Activated CD4-positive, alpha-beta T cell treated with anti-CD3 and anti-CD28 coated beads, Interleukin-2, amount 50 U/mL, for 4 hours (primary cell): ENCODE results near the gene APBA1.
"Not testable (repeated sequence)": the region's sequence is repeated elsewhere in the genome, so short reads cannot be mapped to it uniquely, and the experiment has no call there.

ENCODE experiments used
- DNase-seq, 2 experiments: peaks; one replicate each; pipeline ENCODE4 v3.0.0-alpha.2; 2020

Gene APBA1

DNA sequence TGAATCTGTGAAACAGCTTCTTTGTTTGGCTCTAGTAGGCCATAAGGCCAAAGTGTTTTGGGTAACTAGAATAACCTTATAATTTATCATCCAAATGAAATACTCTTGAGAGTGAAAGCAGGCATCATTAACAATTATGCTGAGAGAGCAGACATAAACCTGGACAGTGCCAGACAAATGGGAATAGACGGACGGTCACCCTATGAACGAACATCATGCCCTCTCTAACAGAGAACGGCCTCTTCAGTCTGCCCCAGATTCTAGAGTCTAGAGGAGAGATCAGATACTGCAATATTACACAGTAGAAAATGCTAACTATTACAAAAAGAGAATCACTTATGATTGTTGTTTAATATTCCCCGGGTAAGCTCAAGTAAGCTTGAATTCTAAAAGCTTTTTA, 68.5 kb downstream of the APBA1 start:
- no peak for DNase-seq

DNA sequence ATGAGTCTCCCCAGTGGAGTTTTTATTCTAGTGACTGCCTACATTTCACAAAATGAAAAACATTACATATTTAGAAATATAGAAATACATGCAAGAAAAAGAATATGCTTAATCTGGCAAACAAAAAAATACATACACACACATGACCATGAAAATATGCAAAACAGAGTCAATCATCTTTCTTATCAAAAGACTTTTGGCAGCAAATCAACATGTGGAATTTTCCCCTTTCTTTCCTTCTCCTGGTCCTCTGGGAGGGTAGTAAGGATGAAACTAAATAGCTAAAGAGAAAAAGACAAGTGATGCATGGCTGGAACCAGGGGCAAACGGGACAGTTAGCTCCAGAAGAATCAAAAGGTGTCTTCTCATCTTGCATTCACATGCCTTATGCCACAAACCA, 69.4 kb downstream of the APBA1 start:
- DNase-seq, result no peak

DNA sequence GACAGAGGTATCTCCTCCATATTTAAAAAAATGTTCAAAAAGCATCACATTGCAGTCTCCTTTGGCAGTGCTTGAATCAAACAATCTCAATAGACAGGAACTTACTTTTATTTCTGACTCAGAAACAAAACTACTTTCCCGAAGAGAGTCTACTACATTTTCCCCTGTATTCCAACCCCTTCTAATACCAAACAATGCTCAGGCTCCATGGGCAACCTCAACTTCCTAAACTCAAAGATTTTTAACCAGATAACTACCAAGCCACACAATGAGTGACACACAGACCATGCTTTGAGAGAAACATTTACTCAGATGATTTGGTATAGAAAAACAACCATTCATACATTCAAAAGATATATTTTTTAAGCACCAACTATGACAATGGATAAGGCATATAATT, 70.5 kb downstream of the APBA1 start:
- no peak for DNase-seq

DNA sequence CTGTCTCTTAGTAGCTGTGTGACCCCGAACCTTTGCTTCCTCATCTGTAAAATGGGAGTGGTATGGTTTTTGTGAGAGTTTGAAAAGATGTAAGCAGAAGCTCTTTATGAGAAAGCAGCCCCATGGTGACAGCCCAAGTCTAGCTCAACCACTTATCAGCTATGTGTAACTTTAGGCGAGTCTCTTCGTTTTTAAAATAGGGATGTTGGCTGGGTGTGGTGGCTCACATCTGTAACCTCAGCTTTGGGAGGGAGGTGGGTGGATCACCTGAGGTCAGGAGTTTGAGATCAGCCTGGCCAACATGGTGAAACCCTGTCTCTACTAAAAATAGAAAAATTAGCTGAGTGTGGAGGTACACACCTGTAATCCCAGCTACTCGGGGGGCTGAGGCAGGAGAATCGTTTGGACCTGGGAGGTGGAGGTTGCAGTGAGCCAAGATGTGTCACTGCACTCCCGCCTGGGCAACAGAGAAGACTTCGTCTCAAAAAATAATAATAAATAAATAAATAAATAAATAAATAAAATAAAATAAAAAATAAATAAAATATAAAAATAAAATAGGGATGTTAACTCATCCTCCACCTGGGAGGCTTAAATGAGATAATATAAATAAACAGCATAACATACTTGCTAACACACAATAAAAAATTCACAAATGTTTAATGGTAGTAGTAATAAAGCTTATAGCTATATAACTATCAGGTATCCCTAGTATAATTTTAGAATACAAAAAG, 71.7 kb downstream of the APBA1 start:
- DNase-seq, result no peak

DNA sequence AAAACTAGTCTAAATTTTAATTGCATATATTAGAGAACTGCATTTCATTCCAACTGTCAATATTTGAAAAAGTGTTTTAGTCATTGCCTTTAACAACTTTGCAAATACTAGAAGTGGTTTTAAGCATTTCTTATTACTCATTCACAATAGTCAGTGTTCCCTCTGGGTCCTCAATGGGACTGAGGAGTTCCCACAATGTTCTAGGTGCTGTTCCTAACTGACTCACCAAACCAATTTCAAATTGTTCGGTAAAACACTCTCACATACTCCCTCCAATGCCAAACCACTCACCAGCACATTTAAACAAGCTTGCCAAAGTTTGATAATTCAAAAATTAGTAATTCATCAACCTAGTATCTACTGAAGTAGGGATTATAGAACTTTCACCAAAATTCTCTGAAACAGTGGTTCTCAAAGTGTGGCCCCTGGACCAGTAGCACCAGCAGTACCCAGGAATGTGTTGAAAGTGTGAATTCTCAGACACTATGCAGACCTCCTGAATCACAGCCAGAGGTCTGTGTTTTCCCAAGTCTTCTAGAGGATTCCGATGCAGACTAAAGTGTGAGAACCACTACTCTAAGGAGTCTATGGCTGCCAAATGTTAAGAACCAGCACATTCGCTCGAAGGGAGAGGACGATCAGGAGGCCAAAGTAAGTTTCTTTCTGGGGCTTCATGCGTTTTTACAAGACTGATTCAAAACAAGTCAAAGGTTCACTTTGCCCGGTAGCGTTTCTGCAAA, 72.8 kb downstream of the APBA1 start:
- DNase-seq, result no peak

DNA sequence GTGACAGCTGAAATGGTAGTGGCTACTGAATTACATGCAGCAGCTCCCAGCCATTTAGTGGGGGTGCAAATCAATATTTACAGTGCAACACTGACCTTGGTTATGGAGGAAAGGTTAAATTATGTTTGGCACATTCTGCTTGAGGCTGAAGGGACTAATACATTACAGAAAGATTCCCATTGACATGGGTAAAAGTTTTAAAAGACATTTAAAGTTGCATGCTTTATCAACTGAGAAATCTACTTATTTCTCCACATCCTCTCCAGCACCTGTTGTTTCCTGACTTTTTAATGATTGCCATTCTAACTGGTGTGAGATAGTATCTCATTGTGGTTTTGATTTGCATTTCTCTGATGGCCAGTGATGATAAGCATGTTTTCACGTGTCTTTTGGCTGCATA, 75.3 kb downstream of the APBA1 start:
- not testable (repeated sequence) for DNase-seq

DNA sequence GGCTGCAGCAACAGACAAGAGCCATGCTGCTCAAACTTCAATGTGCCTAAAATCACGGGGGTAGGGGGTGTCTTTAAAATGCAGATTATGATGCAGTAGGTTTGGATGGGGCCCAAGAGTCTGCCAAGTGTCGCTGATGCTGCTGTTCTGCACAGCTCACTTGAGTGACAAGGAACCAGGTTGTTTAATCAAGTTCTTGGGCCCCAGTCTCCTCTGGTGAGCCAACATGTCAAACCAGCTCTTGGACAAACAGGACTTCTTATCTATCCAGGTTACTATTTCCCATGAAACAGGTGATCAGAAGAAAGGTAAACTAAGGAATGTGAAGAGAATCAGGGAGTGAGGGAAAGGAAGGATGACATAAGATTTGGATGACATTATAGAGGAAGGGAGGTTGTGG, 78.0 kb downstream of the APBA1 start:
- no peak for DNase-seq

DNA sequence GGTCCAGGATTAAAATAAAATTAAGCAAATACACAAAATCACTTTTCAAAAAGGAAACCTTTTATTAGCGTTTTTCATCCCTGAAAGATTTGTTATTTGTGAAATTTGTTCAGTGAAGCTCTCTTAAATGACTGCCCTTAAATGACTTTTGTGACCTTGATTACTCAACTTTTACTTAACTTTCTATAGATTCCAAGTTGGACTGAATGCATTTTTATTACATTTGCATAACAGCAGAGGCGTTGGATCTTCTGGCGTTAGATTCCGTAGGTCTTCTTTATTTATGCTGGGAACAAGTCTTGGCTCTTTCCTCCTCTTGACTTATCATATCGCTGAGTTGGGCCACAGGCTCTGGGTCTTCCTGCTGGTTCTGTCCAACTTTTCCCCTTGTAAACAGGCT, 78.4 kb downstream of the APBA1 start:
- DNase-seq, result no peak

DNA sequence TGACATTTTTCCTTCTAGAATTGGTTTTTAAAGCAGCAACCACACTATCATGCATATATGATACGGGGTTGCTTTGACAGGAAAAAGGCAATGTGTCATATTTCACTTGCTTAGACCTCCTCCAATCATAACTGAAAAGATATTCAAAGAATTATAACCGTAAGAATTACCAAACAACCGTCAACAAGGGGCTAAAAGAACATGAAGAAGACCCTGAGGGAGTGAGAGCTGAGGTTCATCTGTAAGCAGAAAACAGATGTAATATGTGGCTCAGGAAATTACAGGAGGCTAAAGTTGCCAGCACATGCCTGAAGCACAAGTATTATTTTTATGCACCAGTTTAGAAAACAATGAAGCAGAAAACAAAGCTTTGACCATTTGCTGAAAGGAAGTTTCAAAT, 78.9 kb downstream of the APBA1 start:
- DNase-seq, result no peak

DNA sequence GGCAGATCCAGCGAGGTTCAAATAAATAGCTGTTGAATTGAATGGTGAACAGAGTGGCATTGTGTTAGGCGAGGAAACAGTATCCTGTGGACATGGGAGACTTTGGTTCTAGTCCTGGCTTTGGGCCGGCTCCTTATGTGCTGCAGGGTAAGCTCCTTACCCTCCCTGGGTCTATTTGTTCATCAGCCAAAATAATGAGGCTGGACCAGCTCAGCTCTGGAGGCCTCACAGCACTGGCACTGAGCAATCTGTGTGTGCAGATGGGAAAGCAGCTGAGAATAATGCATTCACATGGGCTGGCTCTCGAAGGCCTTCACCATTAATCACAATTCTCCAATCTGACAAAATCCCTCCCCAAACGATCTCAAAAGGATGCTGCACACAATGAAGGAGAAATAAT, 81.9 kb downstream of the APBA1 start:
- no peak for DNase-seq

DNA sequence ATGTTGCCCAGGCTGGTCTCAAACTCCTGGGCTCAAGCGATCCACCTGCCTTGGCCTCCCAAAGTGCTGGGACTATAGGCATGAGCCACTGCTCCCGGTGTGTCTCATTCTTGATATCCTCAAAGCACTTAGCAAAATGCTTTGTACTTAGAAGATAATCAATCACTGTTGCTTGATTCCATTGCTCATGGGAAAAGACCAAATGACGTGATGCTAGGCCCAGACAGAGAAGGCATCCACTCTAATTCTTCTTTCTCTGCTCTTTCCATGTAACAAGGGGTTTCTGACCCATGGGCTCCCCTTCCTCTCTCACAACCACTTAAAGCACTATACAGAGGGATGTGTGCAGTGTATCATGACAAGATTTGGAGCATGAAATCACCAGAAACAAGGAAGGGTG, 83.0 kb downstream of the APBA1 start:
- DNase-seq, result no peak

DNA sequence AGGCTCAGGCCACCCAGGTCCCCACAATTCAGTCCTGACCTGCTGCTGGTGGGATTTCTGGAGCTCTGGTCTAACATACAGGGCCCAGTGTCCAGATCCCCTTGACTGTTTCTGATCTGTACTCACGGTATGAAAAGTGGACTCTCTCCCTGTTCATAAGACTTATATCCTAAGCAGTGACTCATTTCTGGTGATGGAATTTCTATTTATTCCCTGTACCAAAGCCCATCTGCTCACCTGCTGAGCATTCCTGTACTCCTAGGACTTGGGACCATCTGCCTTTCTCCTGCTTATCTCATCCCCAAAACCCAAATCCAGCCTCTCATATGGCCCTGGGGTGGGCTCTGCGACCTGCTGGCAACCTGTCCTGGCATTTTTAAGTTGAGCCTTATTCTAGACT, 86.6 kb downstream of the APBA1 start:
- DNase-seq, result no peak

DNA sequence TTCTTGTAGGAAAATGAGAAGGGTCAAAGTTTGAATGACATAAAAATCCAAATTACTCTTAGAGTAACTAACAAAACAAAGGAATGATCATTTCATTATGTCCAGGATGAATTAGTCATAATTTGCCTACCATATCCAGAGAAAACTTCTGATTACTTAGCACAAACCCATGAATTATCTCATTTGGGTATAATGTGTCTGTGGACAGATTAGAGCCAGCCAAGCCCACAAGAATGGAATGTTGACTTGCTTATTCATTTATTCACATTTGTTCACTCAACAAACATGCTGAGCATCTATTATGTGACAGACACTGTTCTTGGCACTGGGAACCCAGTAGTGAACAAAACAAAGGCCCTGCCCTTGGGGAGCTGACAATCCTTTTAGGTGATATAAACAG, 87.4 kb downstream of the APBA1 start:
- no peak for DNase-seq

DNA sequence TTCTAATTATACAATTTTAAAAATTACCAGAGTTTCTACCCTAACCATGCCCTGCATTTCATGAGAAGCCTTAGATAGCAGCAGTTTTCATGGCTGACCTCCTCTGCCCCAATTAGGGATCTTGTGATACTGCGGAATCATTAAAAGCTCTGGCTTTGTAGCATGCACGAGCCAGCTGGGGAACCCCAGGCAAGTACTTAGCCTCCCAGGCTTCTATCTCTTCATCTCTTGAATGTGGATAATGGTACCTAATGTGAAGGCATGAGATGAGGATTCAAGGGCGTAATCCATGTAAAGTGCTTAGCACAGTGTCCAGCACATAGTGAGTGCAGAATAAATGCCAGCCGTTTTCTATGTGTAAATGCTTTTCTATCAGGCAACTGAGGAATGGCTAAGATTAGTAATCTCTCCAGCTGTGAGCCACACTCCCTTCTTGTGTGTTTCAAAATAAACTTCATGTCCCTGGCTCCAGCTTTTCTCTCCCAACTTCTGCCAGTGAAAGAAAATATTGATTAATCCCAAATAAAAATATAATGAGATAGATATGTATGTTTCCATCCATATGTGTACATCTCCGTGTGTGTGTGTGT, 88.4 kb downstream of the APBA1 start:
- no peak for DNase-seq

DNA sequence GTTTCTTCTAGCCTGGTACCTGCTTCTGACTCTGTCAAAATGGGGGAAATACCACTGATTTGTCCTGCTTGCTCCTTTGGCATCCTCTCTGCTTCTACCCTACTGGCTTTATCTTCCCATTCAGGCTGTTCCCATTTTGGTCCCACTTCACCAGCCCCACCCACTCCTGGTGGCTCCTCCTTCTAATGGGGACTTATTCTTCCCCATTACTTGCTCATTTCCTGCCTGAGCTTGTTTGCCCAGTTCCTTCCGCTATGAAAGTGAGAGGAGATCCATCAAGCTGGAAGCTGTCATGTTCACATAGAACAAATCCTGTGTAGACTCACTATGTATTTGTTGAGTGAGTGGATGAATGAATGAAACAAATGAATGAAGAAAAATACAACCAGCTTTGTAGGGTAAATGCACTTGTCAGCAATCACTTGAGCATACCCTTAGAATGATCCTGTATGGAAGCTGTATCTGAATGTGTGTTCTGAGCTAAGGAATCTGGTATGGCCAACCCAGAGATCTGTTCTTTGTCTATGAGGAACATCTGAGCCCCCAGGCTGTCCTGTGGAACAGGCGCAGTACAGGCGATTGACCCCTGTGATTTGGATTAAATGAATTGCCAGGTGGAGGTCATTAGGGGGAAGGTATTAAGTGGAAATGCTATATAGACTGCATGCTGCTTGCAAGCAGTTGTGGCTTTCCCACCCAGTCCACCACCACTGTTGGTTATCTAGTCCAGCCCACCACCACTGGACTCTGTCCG, 89.5 kb downstream of the APBA1 start:
- DNase-seq, result no peak

DNA sequence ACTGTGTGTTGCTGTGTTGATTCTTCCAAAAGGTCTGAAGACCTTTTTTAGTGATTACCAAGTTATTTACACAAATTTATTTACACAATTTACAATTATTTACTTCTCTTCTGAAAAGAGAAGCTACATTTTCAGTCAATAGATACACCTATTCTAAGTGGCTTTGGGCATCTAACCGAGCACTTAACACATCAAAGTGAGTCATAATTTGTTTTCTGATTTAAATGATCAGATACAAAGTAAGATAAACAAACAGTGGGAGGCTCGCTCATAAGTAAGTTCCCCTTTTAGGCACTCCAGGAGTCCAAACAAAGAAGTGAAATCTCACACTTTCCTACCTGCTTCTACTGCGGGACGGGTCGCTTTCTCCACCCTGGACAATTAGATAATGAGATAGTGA, 90.2 kb downstream of the APBA1 start:
- no peak for DNase-seq

DNA sequence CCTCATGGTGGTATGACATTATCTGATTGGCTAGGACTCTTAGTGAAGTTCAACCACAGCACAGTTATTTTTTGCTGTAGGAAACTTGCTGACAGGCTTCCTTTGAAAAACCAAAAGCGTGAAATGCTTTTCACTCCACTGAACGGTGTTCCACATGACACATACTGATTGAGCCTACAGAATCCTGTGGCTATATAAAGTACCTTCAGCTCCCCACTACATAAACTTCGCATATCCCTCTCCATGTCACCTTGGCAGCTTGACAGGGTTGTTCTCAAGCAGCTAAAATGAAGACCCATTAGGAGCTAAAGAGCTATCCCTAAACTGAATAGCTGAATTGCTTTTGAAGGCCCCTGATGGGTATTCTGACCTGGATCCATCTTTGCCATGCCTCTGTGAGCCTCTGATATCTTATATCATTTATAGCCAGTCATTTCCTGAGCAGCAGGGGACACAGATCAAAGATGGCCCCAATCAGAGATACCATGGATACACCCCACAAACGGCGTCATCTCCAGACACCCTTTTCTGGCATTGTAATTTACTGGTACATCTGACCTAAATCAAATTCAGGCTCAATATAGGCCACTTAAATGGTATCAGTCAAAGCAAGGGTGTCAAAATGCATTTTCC, 91.5 kb downstream of the APBA1 start:
- no peak for DNase-seq

DNA sequence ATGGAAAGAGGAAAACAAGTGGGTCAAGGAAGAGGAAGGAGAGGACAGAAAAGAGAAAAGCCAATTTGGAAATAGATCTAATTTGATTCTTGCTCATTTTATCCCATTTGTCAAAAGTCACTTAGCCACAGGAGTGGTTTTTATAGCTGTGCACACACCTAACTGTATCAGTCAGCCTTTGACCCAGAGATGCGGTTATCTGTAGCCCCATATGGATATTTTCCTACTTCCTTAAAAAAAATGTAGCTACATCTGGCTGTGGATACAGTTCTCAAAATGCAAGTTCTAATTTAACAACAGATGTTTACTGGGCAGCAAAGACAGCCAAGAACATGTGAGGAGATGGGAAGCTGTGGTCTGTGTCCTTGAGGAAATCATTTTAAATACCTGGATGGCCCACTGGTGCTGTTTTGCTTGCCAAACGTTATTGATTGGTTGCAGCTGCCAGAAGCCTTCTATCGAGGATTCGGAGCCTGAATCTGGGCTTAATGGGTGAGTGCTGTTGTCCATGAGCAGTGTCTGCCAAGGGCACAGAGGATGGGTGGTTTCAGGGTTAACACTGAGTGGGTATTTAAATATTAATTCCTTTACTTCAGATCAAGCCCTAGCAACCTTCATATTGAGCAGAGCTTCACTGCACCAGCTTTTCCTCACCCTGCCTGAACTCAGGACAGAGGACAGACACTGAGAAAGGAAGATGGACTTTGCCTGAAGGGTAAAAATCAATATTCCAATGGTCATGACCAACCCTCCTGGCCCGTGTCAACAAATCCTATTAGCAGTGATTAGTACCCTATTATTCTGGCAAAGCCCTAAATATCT, 92.2 kb downstream of the APBA1 start:
- no peak for DNase-seq

DNA sequence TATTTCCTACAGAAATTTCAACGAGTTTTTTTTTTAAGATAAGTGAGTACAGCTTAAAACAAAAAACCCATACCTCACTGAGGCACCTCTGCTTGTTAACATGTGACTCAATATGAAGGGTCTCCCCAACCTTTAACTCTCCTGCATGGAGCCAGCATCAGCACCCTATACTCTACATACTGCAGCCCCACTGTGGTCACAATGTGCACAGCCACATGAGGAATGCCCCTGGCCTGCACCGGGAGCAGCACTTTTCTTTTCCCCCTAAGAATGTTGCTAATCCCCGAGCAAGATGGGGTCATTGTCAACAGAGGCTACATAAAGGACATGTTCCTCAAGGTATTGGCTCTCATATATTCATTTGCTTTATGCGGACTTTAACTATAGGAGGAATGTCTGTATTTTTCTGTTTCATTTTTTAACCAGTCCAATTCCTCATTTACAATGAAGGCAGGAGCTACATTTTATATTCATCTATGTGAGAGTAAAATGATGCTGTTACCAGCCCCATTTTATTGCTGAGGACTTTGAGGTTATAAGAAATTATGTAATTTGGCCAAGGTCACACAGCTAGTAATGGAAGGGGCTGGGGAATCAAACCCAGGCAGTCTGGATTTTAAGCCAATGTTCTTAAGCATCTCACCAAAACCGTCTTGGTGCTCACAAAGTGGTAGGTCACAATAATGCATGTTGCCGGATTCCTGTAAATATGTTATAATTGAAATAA, 93.0 kb downstream of the APBA1 start:
- no peak for DNase-seq

DNA sequence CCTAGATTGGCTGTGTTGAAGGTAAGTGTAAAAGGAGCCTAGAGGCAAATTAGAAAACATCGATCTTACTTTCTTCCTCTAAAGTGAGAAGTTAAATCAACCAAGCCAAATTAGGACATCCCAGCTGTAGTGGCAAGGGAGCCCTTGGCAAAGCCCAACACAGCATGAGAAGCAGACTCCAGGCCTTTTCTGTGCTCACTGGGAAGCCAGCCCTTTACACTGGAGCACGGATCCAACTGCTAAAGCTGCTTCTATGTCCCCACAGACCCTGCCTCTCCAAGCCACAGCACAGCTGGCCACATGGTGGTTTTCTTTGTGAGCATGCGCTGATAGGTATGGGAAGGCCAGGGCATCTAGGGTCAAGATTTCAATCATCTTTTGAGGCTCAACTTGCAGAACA, 94.1 kb downstream of the APBA1 start:
- DNase-seq, result no peak

DNA sequence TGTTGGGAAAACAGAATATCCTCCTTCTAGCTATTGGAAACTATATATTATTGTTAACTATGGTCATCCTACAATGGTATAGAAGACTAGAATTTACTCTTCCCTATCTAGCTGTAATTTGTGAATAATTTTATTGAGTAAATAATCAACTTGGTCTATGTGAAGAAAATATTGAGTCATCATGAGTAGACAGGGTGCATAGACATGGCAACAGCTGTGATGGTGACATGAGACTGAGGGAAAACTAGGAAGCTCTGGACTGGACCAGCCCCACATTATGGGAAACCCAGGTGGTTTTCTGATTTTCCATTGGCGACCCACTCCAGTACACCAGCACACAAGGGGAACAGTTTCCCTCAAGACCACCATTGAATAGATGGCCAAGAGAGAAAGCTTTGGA, 95.0 kb downstream of the APBA1 start:
- no peak for DNase-seq

DNA sequence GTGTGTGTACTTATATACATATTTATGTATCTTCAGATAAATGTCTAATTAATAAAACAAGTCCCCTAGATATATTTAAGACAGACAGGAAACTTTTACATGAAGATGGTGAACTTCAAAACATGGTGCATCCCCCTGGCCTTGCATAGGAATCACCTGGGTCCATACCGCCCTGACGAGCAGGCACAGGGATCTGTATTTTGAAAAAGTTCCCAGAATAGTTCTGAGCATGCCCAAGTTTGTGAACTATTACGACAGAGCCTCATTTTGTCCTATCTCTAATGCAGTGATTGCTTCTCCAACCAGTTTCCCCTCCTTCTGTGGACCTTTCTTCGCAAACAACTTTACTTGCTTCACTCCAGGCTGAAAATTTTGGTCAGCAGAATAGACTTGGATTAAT, 98.1 kb downstream of the APBA1 start:
- no peak for DNase-seq
